ENCODE measurements around the gene SLC30A3. TPM values are rescaled to one million over a fixed set of nuclear protein-coding genes. Genes with fewer than 3 reads are reported as not detected.

Gene SLC30A3
- total and polyA plus RNA-seq, 2 of the 13 experiments (the other 11 are each of a cell fraction or from before 2014, with no cell fraction given), result 0.38 to 0.79 TPM

- TF ChIP-seq PBX3 (CRISPR knock-in tag; IDR thresholded peaks at IDR 0.05; ENCODE audit: borderline replicate concordance) (peak; percentile 81; the same call in 1 of the 2 replicates), FOXO1 (CRISPR knock-in tag; IDR thresholded peaks at IDR 0.05) (no peak; the same call in 1 of the 2 replicates), ZNF24 (IDR thresholded peaks at IDR 0.05) (no peak; the same call in 1 of the 2 replicates), ZNF609 (CRISPR knock-in tag; IDR thresholded peaks at IDR 0.05; ENCODE audit: borderline replicate concordance) (no peak; the same call in none of the 2 replicates), ZNF883 (CRISPR knock-in tag; IDR thresholded peaks at IDR 0.05; ENCODE audit: not compliant biosample characterization) (peak; percentile 58), MTERF4 (CRISPR knock-in tag; IDR thresholded peaks at IDR 0.05) (peak; percentile 76; the same call in 1 of the 2 replicates), ZEB1 (IDR thresholded peaks at IDR 0.05; ENCODE audit: insufficient replicate concordance, low read depth) (peak; percentile 46), SP1 (IDR thresholded peaks at IDR 0.05) (peak; percentile 96), SP1 (CRISPR knock-in tag; IDR thresholded peaks at IDR 0.05) (peak; percentile 86), SNRNP70 (IDR thresholded peaks at IDR 0.05; ENCODE audit: low read depth, low read length) (no peak), CEBPZ (IDR thresholded peaks at IDR 0.05; ENCODE audit: low read length) (no peak), SIX4 (CRISPR knock-in tag; IDR thresholded peaks at IDR 0.05) (no peak), AKAP8 (CRISPR knock-in tag; IDR thresholded peaks at IDR 0.05) (no peak), ZNF414 (CRISPR knock-in tag; IDR thresholded peaks at IDR 0.05) (no peak), ZNF607 (CRISPR knock-in tag; IDR thresholded peaks at IDR 0.05; ENCODE audit: borderline replicate concordance) (peak; percentile 94), KLF9 (CRISPR knock-in tag; IDR thresholded peaks at IDR 0.05; ENCODE audit: low read depth) (peak; percentile 73; the same call in 1 of the 2 replicates), BRD4 (CRISPR knock-in tag; IDR thresholded peaks at IDR 0.05) (peak; percentile 99), ISL2 (CRISPR knock-in tag; IDR thresholded peaks at IDR 0.05) (peak; percentile 75)
Measured at GRCh38 chr2:27211943-27212625, 50.8 kb downstream of the SLC30A3 start, which contains the start of the genes ATRAID and SLC5A6 (continued).
